Neural crest cell (in vitro differentiated cells): ENCODE data around the gene VPS13C. TPM values are rescaled to one million over a fixed set of nuclear protein-coding genes. Genes with fewer than 3 reads are reported as not detected.

Experiments
- DNase-seq: peaks from one replicate; pipeline ENCODE4 v3.0.0; 2021; ENCODE audit warnings: low read depth, mixed read lengths, low spot score
- H3K27ac Mint-ChIP-seq: one replicate; pipeline ENCODE4 v1.8.0; 2021; ENCODE audit warnings: mild to moderate bottlenecking, mixed read lengths; ENCODE audit not compliant: unreplicated experiment
- H3K27me3 Mint-ChIP-seq: 2 replicates; pipeline ENCODE4 v1.8.0; 2021; ENCODE audit warnings: low read depth, mild to moderate bottlenecking, mixed read lengths
- H3K36me3 Mint-ChIP-seq: 2 replicates; pipeline ENCODE4 v1.8.0; 2021; ENCODE audit warnings: low read depth, mild to moderate bottlenecking, mixed read lengths
- H3K4me1 Mint-ChIP-seq: 2 replicates; pipeline ENCODE4 v1.8.0; 2021; ENCODE audit warnings: mixed read lengths
- H3K4me3 Mint-ChIP-seq: one replicate; pipeline ENCODE4 v1.8.0; 2021; ENCODE audit warnings: mild to moderate bottlenecking, mixed read lengths
- H3K9me3 Mint-ChIP-seq: 2 replicates; pipeline ENCODE4 v1.8.0; 2021; ENCODE audit warnings: mixed read lengths
- CTCF ChIP-seq: fragments of 200-600 bp; sonication (generic); conservative IDR thresholded peaks from 2 replicates; pipeline ENCODE4 v1.5.0; 2021; ENCODE audit warnings: antibody characterized with exemption, mild to moderate bottlenecking
- total RNA-seq: library from RNA; stranded (reverse); gene quantifications from 2 replicates; pipeline ENCODE4 v1.2.1, GENCODE V29; 2021

VPS13C gene
- total RNA-seq, 1 donor from 2014 or later: 33.1 TPM

GRCh38 chr15:61819386-61819785 is 240.9 kb downstream of the VPS13C start:
- TF ChIP-seq CTCF: no peak
- DNase-seq: no peak
- no peaks in the 10 kb centered on the region for H3K36me3 Mint-ChIP-seq
- H3K27ac Mint-ChIP-seq: no peak overlapping the region
- H3K27me3 Mint-ChIP-seq: no peaks in the 10 kb centered on the region
- H3K4me1 Mint-ChIP-seq: no peaks in the 10 kb centered on the region
- H3K9me3 Mint-ChIP-seq: no peaks in the 10 kb centered on the region
- no peak overlapping the region for H3K4me3 Mint-ChIP-seq

- H3K27ac Mint-ChIP-seq: no peak overlapping the region
- H3K27me3 Mint-ChIP-seq: no peaks in the 10 kb centered on the region
- no peaks in the 10 kb centered on the region for H3K4me1 Mint-ChIP-seq
- no peak for DNase-seq
- no peak overlapping the region for H3K4me3 Mint-ChIP-seq
- H3K36me3 Mint-ChIP-seq: no peaks in the 10 kb centered on the region
- TF ChIP-seq CTCF: no peak
- H3K9me3 Mint-ChIP-seq: no peaks in the 10 kb centered on the region
These were observed 241.4 kb downstream of the VPS13C start for GRCh38 chr15:61818801-61819200.

GRCh38 chr15:61816856-61817255 is 243.4 kb downstream of the VPS13C start:
- Mint-ChIP-seq H3K4me3 (no peak overlapping the region), H3K4me1 (no peaks in the 10 kb centered on the region), H3K36me3 (no peaks in the 10 kb centered on the region), H3K27me3 (no peaks in the 10 kb centered on the region), H3K27ac (no peak overlapping the region), H3K9me3 (no peaks in the 10 kb centered on the region)
- no peak for DNase-seq
- no peak for TF ChIP-seq CTCF

- Mint-ChIP-seq H3K4me1 (no peaks in the 10 kb centered on the region), H3K4me3 (no peak overlapping the region)
These were observed 244.7 kb downstream of the VPS13C start for GRCh38 chr15:61815356-61816083.

GRCh38 chr15:61812476-61812875 is 247.8 kb downstream of the VPS13C start:
- Mint-ChIP-seq H3K4me3 (no peak overlapping the region), H3K36me3 (no peaks in the 10 kb centered on the region), H3K9me3 (no peaks in the 10 kb centered on the region), H3K4me1 (peaks cover 3% of the 10 kb centered on the region), H3K27ac (peak overlapping the region; percentile 64), H3K27me3 (no peaks in the 10 kb centered on the region)
- no peak for TF ChIP-seq CTCF
- DNase-seq: no peak

More at GRCh38 chr15:61815356-61816083, 244.7 kb downstream of the VPS13C start:
- no peak for DNase-seq
- Mint-ChIP-seq H3K27ac (no peak overlapping the region), H3K36me3 (no peaks in the 10 kb centered on the region), H3K9me3 (no peaks in the 10 kb centered on the region), H3K27me3 (no peaks in the 10 kb centered on the region)
- TF ChIP-seq CTCF: no peak
